GM19023 (cell line): ENCODE results near the gene GPR101.
A peak's percentile ranks its signal among the peaks of the same experiment; 100 is the strongest.

Source experiments
- ATAC-seq: cut with Tn5 transposase; IDR thresholded peaks from one replicate; pipeline ENCODE4 v1.9.1; 2021; ENCODE audit warnings: mild to moderate bottlenecking, moderate library complexity; ENCODE audit not compliant: unreplicated experiment

Gene GPR101

GRCh38 chrX:137033774-137034507, at the start of gene GPR101:
GPR101 (minus strand) TSS chrX:137033995; CDS start chrX:137031674, 2,321 bp downstream.
- no peak for ATAC-seq

- no peak for ATAC-seq
Measured at GRCh38 chrX:137081239-137081638, 47.4 kb upstream of the GPR101 start.

GRCh38 chrX:137072396-137072795, 38.6 kb upstream of the GPR101 start:
- ATAC-seq: no peak

GRCh38 chrX:137071596-137071995, 37.8 kb upstream of the GPR101 start:
- no peak for ATAC-seq

- ATAC-seq: no peak
Measured at GRCh38 chrX:137067147-137067546, 33.4 kb upstream of the GPR101 start.

- no peak for ATAC-seq
Measured at GRCh38 chrX:137062915-137063617, 29.3 kb upstream of the GPR101 start.

- no peak for ATAC-seq
Measured at GRCh38 chrX:137058339-137059127, 24.7 kb upstream of the GPR101 start.

- peak; percentile 24 for ATAC-seq
Measured at GRCh38 chrX:137052643-137053235, 18.9 kb upstream of the GPR101 start.

GRCh38 chrX:137051978-137052642, 18.3 kb upstream of the GPR101 start:
- peak; percentile 98 for ATAC-seq

GRCh38 chrX:137044893-137045292, 11.1 kb upstream of the GPR101 start:
- ATAC-seq: no peak

GRCh38 chrX:137043736-137044135, 9.9 kb upstream of the GPR101 start:
- no peak for ATAC-seq

GRCh38 chrX:137041329-137041728, 7.5 kb upstream of the GPR101 start:
- ATAC-seq: no peak

- no peak for ATAC-seq
Measured at GRCh38 chrX:137040113-137040794, 6.5 kb upstream of the GPR101 start.

- no peak for ATAC-seq
Measured at GRCh38 chrX:137034508-137034872, 695 bp upstream of the GPR101 start.

- ATAC-seq: peak; percentile 6
Measured at GRCh38 chrX:137032841-137033773, 688 bp downstream of the GPR101 start.

- ATAC-seq: no peak
Measured at GRCh38 chrX:137032341-137032694, 1.5 kb downstream of the GPR101 start.

GRCh38 chrX:137031517-137032340, 2.1 kb downstream of the GPR101 start:
- peak; percentile 76 for ATAC-seq

- ATAC-seq: peak; percentile 5
Measured at GRCh38 chrX:137031039-137031438, 2.8 kb downstream of the GPR101 start.
